Measurements from ENCODE around the gene RBBP8. TPM values are rescaled to one million over a fixed set of nuclear protein-coding genes. Genes with fewer than 3 reads are reported as not detected.

Gene RBBP8
- total and polyA plus RNA-seq, 4 donors = 24.9 to 64.3 (median 32.3) TPM

- H3K27me3 ChIP-seq (ENCODE audit: control insufficient read depth in 3 of 3, insufficient read depth in 3 of 3, low read length in 2 of 3) = no peaks in the 10 kb centered on the region
- no peak for TF ChIP-seq CTCF (IDR thresholded peaks at IDR 0.05; ENCODE audit: control extremely low read depth, extremely low read depth)
- H3K4me1 ChIP-seq (ENCODE audit: control insufficient read depth in 5 of 5, insufficient read depth in 5 of 5, low read length in 5 of 5) = no peaks in the 10 kb centered on the region
- H3K36me3 ChIP-seq (ENCODE audit: control insufficient read depth in 4 of 4, insufficient read depth in 4 of 4, low read length in 4 of 4) = no peaks in the 10 kb centered on the region
- H3K27ac ChIP-seq (ENCODE audit: low read depth in 1 of 2, low read length in 1 of 2) = no peak overlapping the region
- no peak for DNase-seq
- no peak for ATAC-seq (ENCODE audit: insufficient read depth, low FRiP score)
- H3K9me3 ChIP-seq (ENCODE audit: control insufficient read depth in 4 of 4, insufficient read depth in 3 of 4, low read length in 3 of 4) = peaks cover 0 to under 1% (median 0%) of the 10 kb centered on the region in 4 donors
- 90 to 94% methylated on average over 4 of the region's 4 CpGs for WGBS, 2 donors
- no peak overlapping the region for H3K4me3 ChIP-seq
- no peak overlapping the region for H3K9ac ChIP-seq (ENCODE audit: insufficient read depth in 1 of 2, low read length in 2 of 2)
Observed at GRCh38 chr18:23065234-23065806, 132.2 kb downstream of the RBBP8 start.

- Histone ChIP-seq H3K36me3 (ENCODE audit: control insufficient read depth in 4 of 4, insufficient read depth in 4 of 4, low read length in 4 of 4) (no peaks in the 10 kb centered on the region), H3K9ac (ENCODE audit: insufficient read depth in 1 of 2, low read length in 2 of 2) (no peak overlapping the region), H3K27ac (ENCODE audit: low read depth in 1 of 2, low read length in 1 of 2) (no peak overlapping the region), H3K4me3 (no peak overlapping the region), H3K9me3 (ENCODE audit: control insufficient read depth in 4 of 4, insufficient read depth in 3 of 4, low read length in 3 of 4) (peaks cover 0 to 3% (median 0%) of the 10 kb centered on the region in 4 donors), H3K4me1 (ENCODE audit: control insufficient read depth in 5 of 5, insufficient read depth in 5 of 5, low read length in 5 of 5) (no peaks in the 10 kb centered on the region), H3K27me3 (ENCODE audit: control insufficient read depth in 3 of 3, insufficient read depth in 3 of 3, low read length in 2 of 3) (no peaks in the 10 kb centered on the region)
- WGBS, 2 donors = 76 to 77% methylated on average over 7 of the region's 7 CpGs
- no peak for TF ChIP-seq CTCF (IDR thresholded peaks at IDR 0.05; ENCODE audit: control extremely low read depth, extremely low read depth)
- ATAC-seq (ENCODE audit: insufficient read depth, low FRiP score) = no peak
- DNase-seq = no peak
Observed at GRCh38 chr18:23066060-23066459, 132.9 kb downstream of the RBBP8 start.

DNA sequence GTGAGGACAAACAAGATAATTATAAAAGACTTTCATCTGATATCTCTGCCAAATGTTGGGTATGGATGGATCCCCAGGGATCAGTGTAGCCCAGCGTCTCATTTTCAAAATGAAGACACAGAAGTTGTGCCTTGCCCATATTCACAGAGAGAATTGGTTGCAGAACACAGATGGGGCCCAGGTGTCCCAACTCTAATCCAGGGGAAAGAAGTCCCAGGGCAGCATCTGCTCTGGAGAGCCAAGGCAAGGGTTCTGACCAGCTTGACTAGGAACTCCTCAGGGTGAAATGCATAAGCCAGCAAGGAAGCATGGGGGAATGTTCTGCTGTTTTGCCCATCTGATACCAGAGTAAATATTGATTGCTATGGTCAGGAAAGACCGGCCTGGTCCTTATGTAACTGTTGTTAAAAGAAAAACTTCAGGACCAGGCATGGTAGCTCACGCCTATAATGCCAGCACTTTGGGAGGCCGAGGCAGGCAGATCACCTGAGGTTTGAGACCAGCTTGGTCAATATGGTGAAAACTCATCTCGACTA lies 133.4 kb downstream of the RBBP8 start:
- Histone ChIP-seq H3K27me3 (ENCODE audit: control insufficient read depth in 3 of 3, insufficient read depth in 3 of 3, low read length in 2 of 3) (no peaks in the 10 kb centered on the region), H3K36me3 (ENCODE audit: control insufficient read depth in 4 of 4, insufficient read depth in 4 of 4, low read length in 4 of 4) (no peaks in the 10 kb centered on the region), H3K27ac (ENCODE audit: low read depth in 1 of 2, low read length in 1 of 2) (no peak overlapping the region), H3K9ac (ENCODE audit: insufficient read depth in 1 of 2, low read length in 2 of 2) (no peak overlapping the region), H3K9me3 (ENCODE audit: control insufficient read depth in 4 of 4, insufficient read depth in 3 of 4, low read length in 3 of 4) (peaks cover 0 to 3% (median 0%) of the 10 kb centered on the region in 4 donors), H3K4me1 (ENCODE audit: control insufficient read depth in 5 of 5, insufficient read depth in 5 of 5, low read length in 5 of 5) (no peaks in the 10 kb centered on the region), H3K4me3 (no peak overlapping the region)
- no peak for ATAC-seq (ENCODE audit: insufficient read depth, low FRiP score)
- WGBS, 2 donors = 92 to 94% methylated on average over 5 of the region's 5 CpGs
- DNase-seq = no peak
- TF ChIP-seq CTCF (IDR thresholded peaks at IDR 0.05; ENCODE audit: control extremely low read depth, extremely low read depth) = no peak

DNA sequence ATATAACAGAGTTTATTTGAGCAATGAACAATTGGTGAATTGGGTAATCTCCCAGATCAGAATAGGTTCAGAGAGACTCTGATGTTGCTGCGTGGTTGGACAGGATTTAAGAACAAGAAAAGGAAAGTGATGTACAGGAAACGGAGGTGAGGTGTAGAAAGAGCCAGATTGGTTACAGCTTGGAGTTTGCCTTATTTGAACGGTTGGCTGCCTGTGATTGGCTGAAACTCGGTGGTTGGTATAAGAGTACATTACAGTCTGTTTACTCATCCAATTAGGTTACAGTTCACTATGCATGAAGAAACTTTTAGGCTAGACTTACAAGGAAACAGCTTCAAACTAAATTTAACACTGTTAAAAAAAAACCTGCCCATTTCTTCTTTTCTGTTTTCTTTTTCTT lies 134.1 kb downstream of the RBBP8 start:
- ATAC-seq (ENCODE audit: insufficient read depth, low FRiP score) (no peak), DNase-seq (no peak)
- no peaks in the 10 kb centered on the region for H3K36me3 ChIP-seq (ENCODE audit: control insufficient read depth in 4 of 4, insufficient read depth in 4 of 4, low read length in 4 of 4)
- no peak overlapping the region for H3K9ac ChIP-seq (ENCODE audit: insufficient read depth in 1 of 2, low read length in 2 of 2)
- TF ChIP-seq CTCF (IDR thresholded peaks at IDR 0.05; ENCODE audit: control extremely low read depth, extremely low read depth) = no peak
- 53 to 67% methylated on average over 4 of the region's 4 CpGs for WGBS, 2 donors
- no peaks in the 10 kb centered on the region for H3K4me1 ChIP-seq (ENCODE audit: control insufficient read depth in 5 of 5, insufficient read depth in 5 of 5, low read length in 5 of 5)
- H3K27ac ChIP-seq (ENCODE audit: low read depth in 1 of 2, low read length in 1 of 2) = no peak overlapping the region
- H3K4me3 ChIP-seq = no peak overlapping the region
- no peaks in the 10 kb centered on the region for H3K27me3 ChIP-seq (ENCODE audit: control insufficient read depth in 3 of 3, insufficient read depth in 3 of 3, low read length in 2 of 3)
- peaks cover 0 to 3% (median 0%) of the 10 kb centered on the region in 4 donors for H3K9me3 ChIP-seq (ENCODE audit: control insufficient read depth in 4 of 4, insufficient read depth in 3 of 4, low read length in 3 of 4)

All from lung (tissue), 12 donors.